NCI-H226 (cell line): ENCODE data around the gene KRTAP4-8.
"Not testable (repeated sequence)": the region's sequence is repeated elsewhere in the genome, so short reads cannot be mapped to it uniquely, and the experiment has no call there.

ENCODE experiments used
- DNase-seq: peaks from one replicate; pipeline ENCODE4 v3.0.0-alpha.2; 2015

The KRTAP4-8 gene

GRCh38 chr17:41098042-41098441 lies at the start of gene KRTAP4-8:
KRTAP4-8 (minus strand) TSS chr17:41098142; CDS start chr17:41098084, 58 bp downstream.
- DNase-seq = no peak

- no peak for DNase-seq
Observed at GRCh38 chr17:41145261-41145660, 47.3 kb upstream of the KRTAP4-8 start.

GRCh38 chr17:41144846-41145245 lies 46.9 kb upstream of the KRTAP4-8 start:
- no peak for DNase-seq

GRCh38 chr17:41141361-41141760 lies 43.4 kb upstream of the KRTAP4-8 start:
- DNase-seq = peak; percentile 52

GRCh38 chr17:41140360-41141131 lies 42.6 kb upstream of the KRTAP4-8 start, which contains the start of gene KRTAP4-6:
KRTAP4-6 (minus strand) TSS chr17:41140544; CDS start chr17:41140487, 57 bp downstream.
- peak; percentile 90 for DNase-seq

GRCh38 chr17:41139865-41140264 lies 41.9 kb upstream of the KRTAP4-8 start:
- DNase-seq = not testable (repeated sequence)

GRCh38 chr17:41133880-41134735 lies 36.2 kb upstream of the KRTAP4-8 start:
- no peak for DNase-seq

GRCh38 chr17:41131979-41132378 lies 34.0 kb upstream of the KRTAP4-8 start:
- DNase-seq = peak; percentile 88

- no peak for DNase-seq
Observed at GRCh38 chr17:41127371-41127770, 29.4 kb upstream of the KRTAP4-8 start.

- DNase-seq = no peak
Observed at GRCh38 chr17:41126412-41126811, 28.5 kb upstream of the KRTAP4-8 start.

GRCh38 chr17:41125064-41125463 lies 27.1 kb upstream of the KRTAP4-8 start:
- DNase-seq = no peak

- DNase-seq = not testable (repeated sequence)
Observed at GRCh38 chr17:41123991-41124371, 26.0 kb upstream of the KRTAP4-8 start, which contains the start of gene KRTAP4-12. KRTAP4-12 (minus strand) TSS chr17:41124182; CDS start chr17:41124122, 60 bp downstream.

- DNase-seq = not testable (repeated sequence)
Observed at GRCh38 chr17:41123292-41123990, 25.5 kb upstream of the KRTAP4-8 start.

GRCh38 chr17:41121742-41122141 lies 23.8 kb upstream of the KRTAP4-8 start:
- no peak for DNase-seq

GRCh38 chr17:41119696-41120690 lies 22.1 kb upstream of the KRTAP4-8 start:
- not testable (repeated sequence) for DNase-seq

GRCh38 chr17:41118721-41119120 lies 20.8 kb upstream of the KRTAP4-8 start:
- DNase-seq = no peak

- DNase-seq = not testable (repeated sequence)
Observed at GRCh38 chr17:41117846-41118386, 20.0 kb upstream of the KRTAP4-8 start, which contains the start of gene KRTAP4-11. KRTAP4-11 (minus strand) TSS chr17:41118373; CDS start chr17:41118315, 58 bp downstream.

GRCh38 chr17:41116297-41116696 lies 18.4 kb upstream of the KRTAP4-8 start:
- no peak for DNase-seq

GRCh38 chr17:41111151-41111885 lies 13.4 kb upstream of the KRTAP4-8 start:
- DNase-seq = no peak

- DNase-seq = not testable (repeated sequence)
Observed at GRCh38 chr17:41108728-41109386, 10.9 kb upstream of the KRTAP4-8 start.
